Endothelial cell of umbilical vein (primary cell): ENCODE measurements around the gene ANKRD61. TPM values are rescaled to one million over a fixed set of nuclear protein-coding genes. Genes with fewer than 3 reads are reported as not detected.

Experiments used
- BruUV-seq: library from RNA; stranded (reverse); fragments of 400-500 nt; replicated peaks from 2 replicates; lab custom pipeline; 2021; lab: Mats Ljungman, UMichigan
- CTCF ChIA-PET: fragments of 300-600, 350-600 bp; sonication (Branson Sonifier 250); formaldehyde crosslinking; loops from one replicate; lab custom pipeline; 2021; ENCODE audit warnings: antibody characterized with exemption, inconsistent platforms; lab: Charles Lee
- POLR2A ChIA-PET: fragments of 300-600, 350-600 bp; sonication (Branson Sonifier 250); formaldehyde crosslinking; loops from one replicate; lab custom pipeline; 2021; ENCODE audit warnings: antibody characterized with exemption, inconsistent platforms; lab: Charles Lee
- DNase-seq: peaks from one replicate; pipeline ENCODE4 v3.0.0-alpha.2; 2011; ENCODE audit warnings: low read depth, low spot score
- FAIRE-seq: peaks from 2 replicates; lab custom pipeline; 2011; peaks lifted over from hg19 to GRCh38; lab: Jason Lieb, UNC
- H2AFZ ChIP-seq: 2 replicates; pipeline ENCODE4 v1.6.0; 2012; ENCODE audit warnings: low read depth, low read length, control low read depth, inconsistent platforms
- H3K27ac ChIP-seq: 2 replicates; pipeline ENCODE4 v1.5.1; 2011; ENCODE audit warnings: low read depth, mild to moderate bottlenecking, control low read depth, low read length, moderate library complexity; ENCODE audit not compliant: insufficient read depth
- H3K27me3 ChIP-seq, 2 experiments: 2 replicates each; pipeline versions ENCODE4 v1.6.0 to v1.6.1; 2011; ENCODE audit warnings: low read length in 2 of 2, mixed read lengths in 1 of 2; ENCODE audit not compliant: control insufficient read depth in 2 of 2, insufficient read depth in 2 of 2
- H3K36me3 ChIP-seq, 2 experiments: 2 replicates in 1 of 2; 3 replicates in 1 of 2; pipeline ENCODE4 v1.5.1; 2011; ENCODE audit warnings: low read length in 2 of 2, mild to moderate bottlenecking in 1 of 2, moderate library complexity in 1 of 2; ENCODE audit not compliant: control insufficient read depth in 2 of 2, insufficient read depth in 2 of 2; ENCODE audit errors: extremely low read depth in 1 of 2
- H3K4me1 ChIP-seq: 3 replicates; pipeline ENCODE4 v1.5.1; 2011; ENCODE audit warnings: mild to moderate bottlenecking, low read length; ENCODE audit not compliant: control insufficient read depth, insufficient read depth; ENCODE audit errors: extremely low read depth
- H3K4me2 ChIP-seq: 2 replicates; pipeline ENCODE4 v1.6.1; 2011; ENCODE audit warnings: low read length, control low read depth, mixed read lengths; ENCODE audit not compliant: insufficient read depth
- H3K4me3 ChIP-seq, 3 experiments: fragments of 200-600 bp in 1 of 3; sonication (generic), shearing (Covaris generic) in 1 of 3; replicated peaks in 1 of 3; 2 replicates each; pipeline ENCODE4 v1.5.1; 2011 to 2016; ENCODE audit warnings: control low read depth in 3 of 3, low read length in 3 of 3, mild to moderate bottlenecking in 2 of 3, inconsistent platforms in 1 of 3, low read depth in 1 of 3, moderate library complexity in 1 of 3; ENCODE audit not compliant: insufficient read depth in 1 of 3
- H3K79me2 ChIP-seq: 2 replicates; pipeline ENCODE4 v1.6.0; 2012; ENCODE audit warnings: low read length, inconsistent platforms; ENCODE audit not compliant: control insufficient read depth, insufficient read depth
- H3K9ac ChIP-seq: replicated peaks from 2 replicates; pipeline ENCODE3; 2011; ENCODE audit warnings: low read length, control low read depth; ENCODE audit not compliant: insufficient read depth; ENCODE audit errors: extremely low read depth
- H3K9me1 ChIP-seq: replicated peaks from 3 replicates; pipeline ENCODE4 v1.6.0; 2011; ENCODE audit warnings: mild to moderate bottlenecking, low read length; ENCODE audit not compliant: control insufficient read depth, insufficient read depth; ENCODE audit errors: extremely low read depth
- H3K9me3 ChIP-seq: replicated peaks from 2 replicates; pipeline ENCODE4 v1.5.1; 2012; ENCODE audit warnings: low read length, inconsistent platforms; ENCODE audit not compliant: control insufficient read depth, insufficient read depth
- H4K20me1 ChIP-seq: replicated peaks from 2 replicates; pipeline ENCODE3; 2011; ENCODE audit warnings: mild to moderate bottlenecking, low read length; ENCODE audit not compliant: control insufficient read depth, insufficient read depth; ENCODE audit errors: extremely low read depth
- EZH2 ChIP-seq: IDR thresholded peaks from 2 replicates; pipeline ENCODE4 v1.6.1; 2012; ENCODE audit warnings: borderline replicate concordance, low read depth, mild to moderate bottlenecking, moderate library complexity, low read length, inconsistent platforms; ENCODE audit not compliant: severe bottlenecking
- FOS ChIP-seq: IDR thresholded peaks from 2 replicates; pipeline ENCODE4 v1.6.1; 2011; ENCODE audit warnings: mild to moderate bottlenecking, low read length, moderate library complexity, borderline replicate concordance; ENCODE audit not compliant: insufficient read depth
- GATA2 ChIP-seq: IDR thresholded peaks from 2 replicates; pipeline ENCODE4 v1.7.0; 2011; ENCODE audit warnings: low read depth, mild to moderate bottlenecking, moderate library complexity, mixed read lengths, low read length; ENCODE audit not compliant: insufficient read length, insufficient read depth
- JUN ChIP-seq: IDR thresholded peaks from 2 replicates; pipeline ENCODE4 v1.6.1; 2011; ENCODE audit warnings: borderline replicate concordance, low read depth; ENCODE audit not compliant: insufficient read length, insufficient read depth
- MYC ChIP-seq: IDR thresholded peaks from one replicate; pipeline ENCODE4 v1.6.1; 2011; ENCODE audit warnings: mild to moderate bottlenecking, low read depth, low read length
- POLR2A ChIP-seq: IDR thresholded peaks from 2 replicates; pipeline ENCODE4 v1.6.1; 2012; ENCODE audit warnings: low read depth, mild to moderate bottlenecking, control low read depth, low read length
- POLR2AphosphoS5 ChIP-seq: IDR thresholded peaks from 2 replicates; pipeline ENCODE4 v1.6.1; 2012; ENCODE audit warnings: low read depth, mild to moderate bottlenecking, control low read depth, low read length, moderate library complexity; ENCODE audit not compliant: insufficient read depth
- dilution Hi-C: fragments of 300-500 bp; cut with MboI; formaldehyde crosslinking; loops from one replicate; pipeline ENCODE4 v1.15.0; 2019; ENCODE audit warnings: low sequenced_read_pairs; ENCODE audit not compliant: extremely low pct_ligation_motif_present
- intact Hi-C: fragments of 100-400 bp; cut with micrococcal nuclease; formaldehyde crosslinking; loops from one replicate; pipeline ENCODE4 v1.10.0; 2022
- polyA plus RNA-seq, 4 experiments: library from polyadenylated mRNA; depleted of rRNA in 3 of 4; stranded (reverse) in 3 of 4; unstranded in 1 of 4; fragments of >200 nt; gene quantifications; 2 replicates each; pipeline versions ENCODE4 v1.2.1 to v1.2.3, GENCODE V29; 2011 to 2012; ENCODE audit warnings: missing spikeins in 1 of 4
- total RNA-seq: library from RNA; stranded (reverse); gene quantifications from 2 replicates; pipeline ENCODE4 v1.2.3, GENCODE V29; 2021
- TF ChIP-seq, protein P1 (sequence below): IDR thresholded peaks from 2 replicates; pipeline ENCODE4 v1.6.1; 2011; ENCODE audit not compliant: insufficient read depth, insufficient read length
- TF ChIP-seq, protein P2 (sequence below), 2 donors: IDR thresholded peaks; 1 replicate in 1 of 2; 2 replicates in 1 of 2; pipeline ENCODE4 v1.5.1; 2011; ENCODE audit warnings: low read length in 2 of 2, mild to moderate bottlenecking in 2 of 2, moderate library complexity in 2 of 2, control low read depth in 1 of 2, inconsistent platforms in 1 of 2, low read depth in 1 of 2; ENCODE audit not compliant: insufficient read depth in 1 of 2; ENCODE audit errors: extremely low read depth in 1 of 2

The ANKRD61 gene
- total and polyA plus RNA-seq, 2 donors (not counting 3 experiments of a cell fraction or from before 2014, with no cell fraction given) = 0.18 to 0.53 TPM

DNA sequence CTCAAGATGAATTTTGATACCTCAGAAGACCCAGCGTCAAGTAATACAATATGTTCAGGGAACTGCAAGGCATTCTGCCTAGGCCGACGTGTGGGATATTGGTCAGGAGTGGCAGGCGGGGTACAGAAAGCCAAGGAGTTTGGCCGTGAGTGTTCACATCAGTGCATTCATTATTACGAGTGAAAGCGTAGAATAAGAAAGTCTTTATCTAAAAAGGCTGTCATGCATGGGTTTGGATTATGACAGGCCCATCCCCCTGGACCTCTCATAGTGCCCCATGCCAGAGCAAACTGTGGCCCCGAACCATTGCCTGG is 14.6 kb upstream of the ANKRD61 start:
- dilution Hi-C loops = no loop called here
- Histone ChIP-seq H3K9me1 (no peaks in the 10 kb centered on the region), H3K4me1 (no peaks in the 10 kb centered on the region), H3K27ac (no peak overlapping the region), H3K4me3 (no peak overlapping the region), H3K27me3 (no peaks in the 10 kb centered on the region), H3K9me3 (no peaks in the 10 kb centered on the region), H3K79me2 (peaks cover 15% of the 10 kb centered on the region), H4K20me1 (no peaks in the 10 kb centered on the region), H3K4me2 (no peak overlapping the region), H3K9ac (no peak overlapping the region), H2AFZ (no peak overlapping the region), H3K36me3 (peaks cover 12 to 16% of the 10 kb centered on the region in 2 experiments)
- BruUV-seq = no TSS peak
- CTCF ChIA-PET = no interaction called here
- POLR2A ChIA-PET = no interaction called here
- TF ChIP-seq POLR2A (no peak), FOS (no peak), EZH2 (no peak), POLR2AphosphoS5 (no peak), JUN (no peak), MYC (no peak), GATA2 (no peak)
- TF ChIP-seq, protein P1, sequence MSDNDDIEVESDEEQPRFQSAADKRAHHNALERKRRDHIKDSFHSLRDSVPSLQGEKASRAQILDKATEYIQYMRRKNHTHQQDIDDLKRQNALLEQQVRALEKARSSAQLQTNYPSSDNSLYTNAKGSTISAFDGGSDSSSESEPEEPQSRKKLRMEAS = no peak
- TF ChIP-seq, protein P2, sequence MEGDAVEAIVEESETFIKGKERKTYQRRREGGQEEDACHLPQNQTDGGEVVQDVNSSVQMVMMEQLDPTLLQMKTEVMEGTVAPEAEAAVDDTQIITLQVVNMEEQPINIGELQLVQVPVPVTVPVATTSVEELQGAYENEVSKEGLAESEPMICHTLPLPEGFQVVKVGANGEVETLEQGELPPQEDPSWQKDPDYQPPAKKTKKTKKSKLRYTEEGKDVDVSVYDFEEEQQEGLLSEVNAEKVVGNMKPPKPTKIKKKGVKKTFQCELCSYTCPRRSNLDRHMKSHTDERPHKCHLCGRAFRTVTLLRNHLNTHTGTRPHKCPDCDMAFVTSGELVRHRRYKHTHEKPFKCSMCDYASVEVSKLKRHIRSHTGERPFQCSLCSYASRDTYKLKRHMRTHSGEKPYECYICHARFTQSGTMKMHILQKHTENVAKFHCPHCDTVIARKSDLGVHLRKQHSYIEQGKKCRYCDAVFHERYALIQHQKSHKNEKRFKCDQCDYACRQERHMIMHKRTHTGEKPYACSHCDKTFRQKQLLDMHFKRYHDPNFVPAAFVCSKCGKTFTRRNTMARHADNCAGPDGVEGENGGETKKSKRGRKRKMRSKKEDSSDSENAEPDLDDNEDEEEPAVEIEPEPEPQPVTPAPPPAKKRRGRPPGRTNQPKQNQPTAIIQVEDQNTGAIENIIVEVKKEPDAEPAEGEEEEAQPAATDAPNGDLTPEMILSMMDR (IDR thresholded peaks at IDR 0.05; ENCODE audit: extremely low read depth in 1 of 2, insufficient read depth in 1 of 2, low read depth in 1 of 2, low read length in 2 of 2) = no peak
- intact Hi-C loops = no loop called here
- DNase-seq (no peak), FAIRE-seq (no peak)
